Stimulated activated CD8-positive, alpha-beta memory T cell treated with anti-CD3 and anti-CD28 coated beads, Interleukin-7, amount 100 ng/mL, for 4 hours (primary cell): ENCODE measurements around the gene C16orf78.
A peak's percentile ranks its signal among the peaks of the same experiment; 100 is the strongest.

Experiments
- DNase-seq, 2 donors: peaks; one replicate each; pipeline ENCODE4 v3.0.0-alpha.2; 2020; ENCODE audit warnings: low read depth in 2 of 2

C16orf78 gene

GRCh38 chr16:49395021-49395420 is 21.4 kb downstream of the C16orf78 start:
- DNase-seq: no peak

GRCh38 chr16:49396206-49396720 is 22.7 kb downstream of the C16orf78 start:
- DNase-seq: no peak

DNA sequence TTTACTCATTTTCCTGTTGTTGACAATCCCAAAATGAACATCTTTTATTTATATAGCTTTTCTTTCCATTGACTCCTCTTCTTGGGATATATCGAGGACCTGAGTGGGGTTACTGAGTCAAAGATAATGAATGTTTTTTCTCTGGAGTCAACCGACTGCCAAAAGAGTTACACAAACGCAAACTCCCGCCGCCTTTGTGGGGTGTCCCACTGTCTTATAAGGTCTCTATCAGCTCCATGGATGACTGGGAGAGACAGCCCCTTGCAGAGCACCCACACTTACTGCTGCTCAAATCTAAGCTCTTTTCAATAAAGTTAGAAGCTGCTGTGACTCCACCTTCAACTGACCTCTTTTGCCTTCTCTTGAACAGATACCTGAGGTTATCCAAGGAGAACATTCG is 25.2 kb downstream of the C16orf78 start:
- no peak for DNase-seq

GRCh38 chr16:49399594-49400364 is 26.2 kb downstream of the C16orf78 start:
- DNase-seq: no peak

DNA sequence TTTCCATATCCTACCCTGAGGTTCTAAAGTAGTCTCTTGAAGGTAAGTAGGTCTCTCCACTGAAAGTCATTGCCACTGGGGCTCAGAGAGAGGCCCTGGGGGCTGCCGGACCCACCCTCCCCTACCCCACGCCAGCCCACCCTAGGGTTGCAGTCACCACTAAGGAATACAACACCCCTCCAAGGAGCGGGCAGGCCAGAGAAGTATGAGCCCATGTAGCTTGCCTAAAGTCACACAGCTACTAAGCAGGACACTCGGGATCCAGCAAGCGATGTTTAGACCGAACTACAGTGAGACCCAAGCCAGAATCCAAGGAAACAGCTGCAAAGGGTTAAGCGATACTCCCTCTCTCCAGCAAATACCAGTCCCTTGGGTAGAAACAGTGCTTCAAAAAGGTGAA is 27.0 kb downstream of the C16orf78 start:
- DNase-seq: no peak

- DNase-seq: no peak
Observed at GRCh38 chr16:49405123-49405522, 31.5 kb downstream of the C16orf78 start.

DNA sequence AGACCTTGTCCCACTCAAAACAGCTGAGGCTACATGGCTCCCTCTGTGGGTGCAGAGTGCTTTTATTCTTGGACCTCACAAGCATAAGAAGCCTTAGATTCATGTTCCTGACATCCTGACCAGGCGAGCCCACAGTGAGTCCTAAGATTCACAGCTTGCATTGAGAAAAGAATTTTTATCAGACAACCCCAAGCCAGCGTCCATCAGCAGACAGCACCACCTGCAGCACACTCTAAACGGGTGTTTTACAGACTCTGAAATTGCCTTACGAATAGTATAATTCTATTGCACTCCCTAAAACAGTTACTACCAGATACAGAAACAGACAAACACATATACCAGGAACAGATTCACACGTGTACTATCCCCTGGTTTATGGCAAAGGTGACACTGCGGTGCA is 31.9 kb downstream of the C16orf78 start:
- DNase-seq: no peak

DNA sequence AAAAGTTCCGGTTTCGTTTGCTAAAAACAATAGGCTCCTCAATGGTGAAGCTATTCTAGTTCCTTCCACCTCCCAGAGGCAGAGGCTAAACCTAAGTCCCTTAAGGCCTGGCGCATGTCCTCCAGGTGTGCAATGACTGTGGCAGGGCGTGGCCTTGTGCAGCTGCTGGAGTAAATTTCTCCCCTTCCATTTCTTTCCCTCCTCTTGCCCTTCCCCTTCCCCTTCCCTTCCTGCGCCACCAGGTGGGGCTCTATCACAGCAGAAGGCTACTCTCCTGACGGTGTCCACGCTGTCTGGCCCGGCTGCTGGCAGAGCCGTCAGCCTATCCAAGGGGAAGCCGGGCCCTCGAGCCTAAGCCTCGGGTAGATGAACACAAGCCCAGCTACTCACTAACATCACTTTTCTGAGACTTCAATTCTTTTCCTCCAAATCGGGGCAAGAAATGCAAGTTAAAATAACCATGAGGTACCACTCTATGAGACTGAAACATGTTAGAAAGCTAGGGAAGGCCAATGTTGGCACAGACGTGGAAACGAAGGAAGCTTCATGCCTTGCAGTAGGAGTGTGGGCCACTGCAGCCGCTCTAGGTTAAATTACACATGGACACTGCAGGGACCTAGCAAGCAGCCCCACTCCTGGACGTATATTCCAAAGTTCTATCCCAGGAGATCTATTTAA is 34.4 kb downstream of the C16orf78 start:
- peak; percentile 13 to 20 for DNase-seq

- no peak for DNase-seq
Observed at GRCh38 chr16:49409121-49409520, 35.5 kb downstream of the C16orf78 start.

DNA sequence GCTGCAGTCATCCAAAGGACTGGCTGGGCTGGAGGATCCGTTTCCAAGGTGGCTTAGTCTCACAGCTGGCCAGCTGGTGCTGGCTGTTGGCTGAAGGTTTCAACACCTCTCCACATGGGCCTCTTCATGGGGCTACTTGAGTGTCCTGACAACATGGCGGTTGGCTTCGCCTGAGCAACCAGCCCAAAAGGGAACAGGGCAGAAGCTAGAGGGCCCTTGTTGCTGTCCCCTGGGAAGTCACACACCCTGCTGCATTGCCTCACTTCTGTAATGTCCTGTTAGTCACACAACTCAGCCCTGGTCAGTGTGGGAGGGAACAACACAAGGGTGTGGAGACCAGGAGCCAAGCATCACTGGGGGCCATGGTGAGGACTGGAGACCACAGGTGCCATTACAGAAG is 36.6 kb downstream of the C16orf78 start:
- DNase-seq: no peak

DNA sequence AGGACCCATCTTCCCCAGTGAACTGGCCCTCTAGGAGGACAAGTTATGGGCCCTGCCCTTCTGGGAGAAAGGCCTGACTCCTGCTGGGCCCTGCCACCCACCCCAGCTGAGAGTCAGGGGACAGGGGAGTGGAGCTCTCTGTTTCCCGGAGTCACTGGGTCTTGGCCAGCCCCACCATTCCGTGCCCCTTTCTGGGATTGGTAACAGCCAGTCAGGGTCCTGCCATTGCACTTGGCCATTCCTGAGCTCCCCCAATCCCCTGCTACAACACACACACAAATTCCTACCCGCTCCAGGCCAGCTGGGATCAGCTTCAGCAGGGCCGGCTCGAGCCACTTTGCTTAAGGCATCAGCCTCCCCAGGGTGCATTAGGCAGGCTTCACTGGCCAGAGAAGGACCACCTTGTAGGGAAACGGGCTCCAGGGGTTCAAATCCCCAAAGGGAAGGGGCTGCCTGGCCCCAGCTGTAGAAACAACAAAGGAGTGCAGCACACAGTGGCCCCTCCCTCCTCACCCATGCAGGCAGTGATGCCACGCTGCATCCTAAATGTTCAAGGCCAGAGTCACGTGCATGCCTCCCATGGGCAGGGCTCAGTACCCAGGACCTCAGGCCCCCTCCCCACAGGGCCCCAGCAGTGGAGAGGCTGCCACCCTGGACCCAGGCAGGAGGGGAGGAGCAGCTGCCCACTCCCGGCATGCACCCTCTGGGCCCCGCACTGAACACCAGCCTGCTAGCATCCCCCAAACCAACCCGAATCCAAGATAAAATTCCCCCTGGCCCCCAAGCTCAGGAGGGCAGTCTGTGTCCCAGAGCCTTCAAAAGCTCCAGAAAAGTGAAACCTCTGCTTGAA is 37.7 kb downstream of the C16orf78 start:
- no peak for DNase-seq

DNA sequence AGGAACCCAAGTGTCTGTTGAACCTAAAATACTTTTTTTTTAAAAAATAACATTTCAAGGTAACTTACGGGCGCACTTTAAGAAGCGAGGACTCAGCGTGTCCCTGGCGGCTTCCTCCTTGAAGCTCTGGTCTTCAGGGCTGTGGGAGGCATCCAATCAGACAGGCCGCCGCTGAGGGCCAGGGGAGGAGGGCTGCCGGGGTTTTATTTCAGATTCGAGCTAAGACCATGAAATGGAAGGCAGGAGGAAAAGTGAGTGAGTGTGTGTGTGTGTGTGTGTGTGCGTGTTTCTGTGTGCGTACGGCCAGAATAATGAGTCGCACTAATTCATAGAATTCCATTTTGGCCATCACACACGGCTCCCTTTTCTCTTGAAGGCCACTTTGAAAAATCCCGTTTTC is 41.1 kb downstream of the C16orf78 start:
- DNase-seq: no peak

DNA sequence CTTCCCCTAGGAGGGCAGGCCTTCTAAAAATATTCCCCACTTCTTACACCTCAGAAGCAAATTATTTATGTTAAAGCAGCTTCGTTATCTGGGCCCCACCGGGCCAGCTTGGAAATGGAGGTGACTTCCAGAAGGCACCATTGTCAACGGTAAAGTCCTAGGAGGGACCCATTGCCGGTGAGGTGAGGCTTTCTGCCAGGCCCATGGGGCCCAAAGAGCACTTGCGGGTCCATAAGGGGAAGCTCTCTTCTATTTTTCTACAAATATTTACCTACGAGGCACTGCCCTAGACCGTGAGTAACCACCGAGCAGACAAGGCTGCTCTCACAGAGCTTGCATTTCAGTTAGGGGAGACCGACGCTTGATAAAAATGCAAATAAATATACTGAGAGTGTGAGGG is 41.5 kb downstream of the C16orf78 start:
- no peak for DNase-seq

DNA sequence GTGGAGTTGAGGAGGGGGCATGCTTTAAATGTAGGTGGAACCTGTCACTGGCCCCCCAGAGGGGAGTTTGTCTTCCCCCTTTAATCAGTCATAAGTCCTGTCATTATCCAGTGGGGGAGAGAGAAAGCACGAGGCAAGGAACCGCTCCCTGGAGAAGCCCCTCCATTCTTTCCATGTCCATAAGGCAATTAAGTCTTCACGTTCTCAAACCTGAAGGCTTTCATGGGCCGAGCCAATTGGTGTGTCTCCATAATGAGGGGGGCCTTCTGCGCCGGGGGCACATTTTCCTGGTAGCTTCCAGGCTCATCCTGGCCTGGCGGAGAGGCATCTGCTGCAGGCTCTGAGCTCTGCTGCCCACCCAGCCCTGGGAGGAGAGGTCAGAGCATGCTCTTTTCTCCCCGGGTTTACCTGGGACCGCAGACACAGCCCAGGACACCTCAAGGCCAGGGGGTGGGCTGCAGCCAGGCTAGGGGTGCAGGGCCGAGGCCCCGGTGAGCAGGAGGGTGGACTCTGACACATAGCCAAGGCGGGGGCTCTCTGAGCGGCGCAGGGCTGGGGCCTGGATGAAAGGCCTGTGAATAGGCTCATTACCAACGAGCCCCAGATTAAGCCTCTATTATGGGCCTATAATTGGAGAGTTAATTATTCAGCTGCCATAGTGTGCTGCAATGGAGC is 42.5 kb downstream of the C16orf78 start:
- no peak for DNase-seq

- DNase-seq: no peak
Observed at GRCh38 chr16:49417354-49417753, 43.8 kb downstream of the C16orf78 start.

DNA sequence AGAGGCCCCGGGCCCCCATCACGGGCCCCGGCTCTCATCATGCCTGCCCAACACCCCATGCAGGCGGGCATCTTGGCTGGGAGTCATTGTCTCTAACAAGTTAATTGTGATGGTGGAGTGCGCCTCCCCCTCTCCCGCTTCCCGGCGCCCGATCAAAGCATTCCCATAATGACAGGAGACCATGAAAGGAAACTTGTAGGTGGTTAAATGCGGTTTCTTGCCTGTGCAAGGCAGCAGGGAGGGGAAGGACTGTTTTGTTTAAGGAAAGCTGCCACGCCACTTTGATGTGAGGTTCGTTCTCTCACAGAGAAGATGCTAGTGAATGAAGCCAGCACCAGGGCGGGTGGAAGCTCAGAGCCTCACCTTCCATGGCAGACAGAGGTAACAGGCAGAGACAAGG is 45.4 kb downstream of the C16orf78 start:
- no peak for DNase-seq

GRCh38 chr16:49419862-49420261 is 46.3 kb downstream of the C16orf78 start:
- no peak for DNase-seq

GRCh38 chr16:49422896-49423295 is 49.3 kb downstream of the C16orf78 start:
- DNase-seq: no peak

GRCh38 chr16:49424961-49425360 is 51.4 kb downstream of the C16orf78 start:
- DNase-seq: no peak

- DNase-seq: no peak
Observed at GRCh38 chr16:49427771-49428170, 54.2 kb downstream of the C16orf78 start.

DNA sequence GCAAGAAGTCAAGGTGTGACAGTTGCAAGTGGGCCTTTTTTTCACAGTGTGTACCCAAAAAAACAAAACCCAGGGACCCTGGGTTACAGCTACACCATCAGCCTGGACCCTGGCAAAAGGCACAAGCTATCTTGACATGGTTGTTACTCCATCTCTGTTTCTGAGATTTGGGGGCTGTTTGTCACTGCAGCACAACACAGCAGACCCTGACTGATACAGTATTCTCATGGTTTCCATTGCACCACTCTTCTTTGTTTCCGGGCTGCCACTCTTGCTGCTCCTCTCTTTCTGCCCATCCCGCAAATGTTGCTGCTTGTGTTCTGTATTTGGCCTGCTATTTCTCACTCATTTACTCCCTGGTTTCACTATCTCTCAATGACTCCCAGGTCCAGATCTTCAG is 55.2 kb downstream of the C16orf78 start:
- DNase-seq: no peak

DNA sequence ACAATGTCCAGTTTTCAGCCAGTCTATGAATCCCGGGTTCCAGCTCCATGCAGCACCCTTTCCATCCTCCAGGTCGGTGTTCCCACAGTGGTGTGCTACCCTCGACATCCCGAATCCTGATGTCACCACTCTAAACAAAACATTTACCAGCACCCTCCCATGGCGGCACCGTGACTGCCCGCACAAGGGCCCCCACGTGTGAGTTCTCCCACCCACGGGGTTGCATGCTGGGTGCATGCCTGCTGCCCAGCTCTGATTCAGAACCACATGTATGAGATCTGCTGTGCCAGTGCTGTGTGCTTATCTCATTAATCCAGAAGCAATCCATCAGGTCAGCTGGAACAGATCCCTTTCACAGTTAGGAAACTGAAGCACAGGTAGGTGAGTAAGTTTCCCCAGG is 57.4 kb downstream of the C16orf78 start:
- no peak for DNase-seq
